Smooth muscle cell (in vitro differentiated cells): ENCODE results near the gene RAB8B. TPM values are rescaled to one million over a fixed set of nuclear protein-coding genes. Genes with fewer than 3 reads are reported as not detected.

Experiments used
- DNase-seq: peaks from one replicate; lab custom pipeline; 2025; ENCODE audit not compliant: unreplicated experiment; lab: John Stamatoyannopoulos, UW
- H2AFZ ChIP-seq: fragments of 200-600 bp; sonication (generic); 2 replicates; pipeline ENCODE4 v1.6.0; 2016; ENCODE audit warnings: antibody characterized with exemption, low read depth, mild to moderate bottlenecking
- H3F3A ChIP-seq: fragments of 200-600 bp; sonication (generic); 2 replicates; pipeline ENCODE4 v1.6.0; 2017; ENCODE audit warnings: antibody characterized with exemption, low read depth
- H3K27ac ChIP-seq: fragments of 200-600 bp; sonication (generic); 2 replicates; pipeline ENCODE4 v1.5.1; 2016; ENCODE audit warnings: low read depth, mild to moderate bottlenecking
- H3K27me3 ChIP-seq: fragments of 200-600 bp; sonication (generic); 2 replicates; pipeline ENCODE4 v1.6.1; 2016; ENCODE audit warnings: low read depth, mild to moderate bottlenecking
- H3K36me3 ChIP-seq: fragments of 200-600 bp; sonication (generic); 2 replicates; pipeline ENCODE4 v1.5.1; 2016; ENCODE audit warnings: low read depth
- H3K4me1 ChIP-seq: fragments of 200-600 bp; sonication (generic); 2 replicates; pipeline ENCODE4 v1.5.1; 2016; ENCODE audit warnings: low read depth
- H3K4me2 ChIP-seq: fragments of 200-600 bp; sonication (generic); 2 replicates; pipeline ENCODE4 v1.6.0; 2016; ENCODE audit warnings: mild to moderate bottlenecking
- H3K4me3 ChIP-seq: fragments of 200-600 bp; sonication (generic); 2 replicates; pipeline ENCODE4 v1.5.1; 2016; ENCODE audit warnings: mild to moderate bottlenecking
- H3K79me2 ChIP-seq: fragments of 200-600 bp; sonication (generic); 2 replicates; pipeline ENCODE4 v1.6.0; 2016; ENCODE audit warnings: low read depth, mild to moderate bottlenecking
- H3K9ac ChIP-seq: fragments of 200-600 bp; sonication (generic); 2 replicates; pipeline ENCODE4 v1.6.0; 2016; ENCODE audit warnings: low read depth
- H3K9me3 ChIP-seq: fragments of 200-600 bp; sonication (generic); replicated peaks from 2 replicates; pipeline ENCODE4 v1.5.1; 2016; ENCODE audit warnings: low read depth
- H4K20me1 ChIP-seq: fragments of 200-600 bp; sonication (generic); 2 replicates; pipeline ENCODE4 v1.6.0; 2016; ENCODE audit warnings: low read depth
- WGBS: methylation state at CpG from one replicate; pipeline ENCODE4 v1.1.7; 2016; ENCODE audit warnings: low lambda C conversion rate; 5-methylcytosine and 5-hydroxymethylcytosine counted together
- polyA plus RNA-seq: library from polyadenylated mRNA; unstranded; fragments of >200 nt; fragmentation: Nextera tagmentation; extraction: Ambion mirVana; gene quantifications from 2 replicates; pipeline ENCODE4 v1.2.1, GENCODE V29; 2016
- total RNA-seq: library from RNA; depleted of rRNA; stranded (reverse); fragments of >200 nt; gene quantifications from 2 replicates; pipeline ENCODE4 v1.2.3, GENCODE V29; 2014
- TF ChIP-seq, protein P1 (sequence below): fragments of 200-600 bp; sonication (generic); IDR thresholded peaks from 2 replicates; pipeline ENCODE4 v1.5.1; 2017; ENCODE audit warnings: borderline replicate concordance, mild to moderate bottlenecking, antibody characterized with exemption; ENCODE audit not compliant: insufficient read depth, poor library complexity, severe bottlenecking

Gene RAB8B
- total and polyA plus RNA-seq, 2 experiments from 2014 or later = 11.5 to 34.7 TPM

DNA sequence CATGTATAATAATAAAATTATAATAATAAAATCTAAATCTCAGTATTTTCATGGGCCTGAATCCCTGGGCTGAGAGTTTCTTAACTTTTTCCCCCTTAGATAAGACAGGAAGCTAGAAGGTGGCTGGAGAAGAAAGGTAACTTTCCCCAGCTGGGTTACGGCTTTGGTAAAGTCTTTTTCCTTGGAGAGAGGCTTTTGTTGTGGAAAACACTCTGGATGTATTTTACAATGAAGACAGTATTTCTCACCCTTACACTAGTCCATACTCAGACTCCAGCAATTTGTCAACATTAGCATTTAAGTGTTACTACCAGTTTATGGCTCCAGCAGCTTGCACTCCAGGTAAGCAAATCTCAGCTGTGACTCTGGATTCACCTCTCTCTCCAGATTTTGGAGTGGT is 122.9 kb downstream of the RAB8B start:
- Histone ChIP-seq H3K79me2 (no peaks in the 10 kb centered on the region), H3K36me3 (no peaks in the 10 kb centered on the region), H2AFZ (no peak overlapping the region), H4K20me1 (no peaks in the 10 kb centered on the region), H3K4me1 (no peaks in the 10 kb centered on the region), H3K27me3 (no peaks in the 10 kb centered on the region), H3F3A (no peaks in the 10 kb centered on the region), H3K9ac (no peak overlapping the region), H3K4me3 (no peak overlapping the region), H3K4me2 (no peak overlapping the region), H3K9me3 (no peaks in the 10 kb centered on the region), H3K27ac (no peak overlapping the region)
- no peak for DNase-seq
- 77% methylated on average over 1 of the region's 1 CpG for WGBS
- TF ChIP-seq, protein P1, sequence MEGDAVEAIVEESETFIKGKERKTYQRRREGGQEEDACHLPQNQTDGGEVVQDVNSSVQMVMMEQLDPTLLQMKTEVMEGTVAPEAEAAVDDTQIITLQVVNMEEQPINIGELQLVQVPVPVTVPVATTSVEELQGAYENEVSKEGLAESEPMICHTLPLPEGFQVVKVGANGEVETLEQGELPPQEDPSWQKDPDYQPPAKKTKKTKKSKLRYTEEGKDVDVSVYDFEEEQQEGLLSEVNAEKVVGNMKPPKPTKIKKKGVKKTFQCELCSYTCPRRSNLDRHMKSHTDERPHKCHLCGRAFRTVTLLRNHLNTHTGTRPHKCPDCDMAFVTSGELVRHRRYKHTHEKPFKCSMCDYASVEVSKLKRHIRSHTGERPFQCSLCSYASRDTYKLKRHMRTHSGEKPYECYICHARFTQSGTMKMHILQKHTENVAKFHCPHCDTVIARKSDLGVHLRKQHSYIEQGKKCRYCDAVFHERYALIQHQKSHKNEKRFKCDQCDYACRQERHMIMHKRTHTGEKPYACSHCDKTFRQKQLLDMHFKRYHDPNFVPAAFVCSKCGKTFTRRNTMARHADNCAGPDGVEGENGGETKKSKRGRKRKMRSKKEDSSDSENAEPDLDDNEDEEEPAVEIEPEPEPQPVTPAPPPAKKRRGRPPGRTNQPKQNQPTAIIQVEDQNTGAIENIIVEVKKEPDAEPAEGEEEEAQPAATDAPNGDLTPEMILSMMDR = no peak

DNA sequence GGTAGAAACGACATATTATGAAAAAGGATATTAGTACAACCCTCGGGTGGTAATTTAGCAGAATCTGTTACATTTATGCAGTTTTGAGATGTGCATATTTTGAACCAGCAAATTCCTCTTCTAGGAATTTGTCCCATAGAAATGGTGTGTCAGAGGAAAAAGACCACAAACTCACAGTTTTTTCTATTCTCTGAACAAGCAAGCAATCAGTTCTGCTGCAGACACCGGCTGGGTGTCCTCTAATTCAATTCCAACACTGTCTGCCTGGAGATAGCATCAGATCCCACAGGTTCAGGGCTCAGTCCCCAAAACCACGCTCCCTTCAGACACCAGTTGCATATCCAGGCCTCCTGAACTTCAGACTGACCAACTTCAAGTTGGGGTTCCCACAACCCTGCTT is 124.4 kb downstream of the RAB8B start:
- H3K27ac ChIP-seq = no peak overlapping the region
- no peaks in the 10 kb centered on the region for H3K79me2 ChIP-seq
- H3K4me2 ChIP-seq = no peak overlapping the region
- H3K36me3 ChIP-seq = no peaks in the 10 kb centered on the region
- H3K9ac ChIP-seq = no peak overlapping the region
- TF ChIP-seq, protein P1 = no peak
- H3K4me3 ChIP-seq = no peak overlapping the region
- H3K4me1 ChIP-seq = no peaks in the 10 kb centered on the region
- H3K9me3 ChIP-seq = no peaks in the 10 kb centered on the region
- H3K27me3 ChIP-seq = no peaks in the 10 kb centered on the region
- WGBS = 84% methylated on average over 4 of the region's 4 CpGs
- DNase-seq = no peak
- no peaks in the 10 kb centered on the region for H3F3A ChIP-seq
- no peaks in the 10 kb centered on the region for H4K20me1 ChIP-seq
- no peak overlapping the region for H2AFZ ChIP-seq

DNA sequence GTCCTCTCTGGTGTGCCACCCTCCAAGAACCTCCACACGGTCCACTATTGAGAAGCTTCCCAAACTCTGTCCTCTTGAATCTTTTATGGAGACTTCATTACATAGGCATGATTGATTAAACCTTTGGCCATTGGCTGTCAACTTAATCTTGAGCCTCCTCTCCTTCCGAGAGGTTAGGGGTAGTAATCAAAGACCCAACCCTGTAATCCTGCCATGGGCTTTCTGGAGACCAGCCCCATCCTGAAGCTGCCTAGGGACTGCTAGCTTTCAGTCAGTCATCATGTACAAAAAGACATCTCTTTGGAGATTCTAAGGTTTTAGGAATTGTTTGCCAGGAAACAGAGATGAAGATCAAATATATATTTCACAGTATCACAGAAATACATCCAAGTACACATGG is 125.0 kb downstream of the RAB8B start:
- Histone ChIP-seq H4K20me1 (no peaks in the 10 kb centered on the region), H3K4me1 (no peaks in the 10 kb centered on the region), H3K79me2 (no peaks in the 10 kb centered on the region), H3K27ac (no peak overlapping the region), H3K4me3 (no peak overlapping the region), H3K4me2 (no peak overlapping the region), H2AFZ (no peak overlapping the region), H3F3A (no peaks in the 10 kb centered on the region), H3K27me3 (no peaks in the 10 kb centered on the region), H3K9me3 (no peaks in the 10 kb centered on the region), H3K36me3 (no peaks in the 10 kb centered on the region), H3K9ac (no peak overlapping the region)
- no peak for DNase-seq
- TF ChIP-seq, protein P1 = no peak
- WGBS = 89% methylated on average over 2 of the region's 2 CpGs

Other genes starting within 250 kb of the RAB8B start
- gene TPM1, start 146.9 kb upstream of the RAB8B start, total RNA-seq = 1,694 and 1,869 TPM in 2 replicates
- 1,915 and 2,406 TPM in 2 replicates for gene TPM1, start 146.9 kb upstream of the RAB8B start, polyA plus RNA-seq
- 12.5 and 41.0 TPM in 2 replicates for gene LACTB, start 67.7 kb upstream of the RAB8B start, total RNA-seq
- 9.0 and 13.8 TPM in 2 replicates for gene LACTB, start 67.7 kb upstream of the RAB8B start, polyA plus RNA-seq
- gene RPS27L, start 32.1 kb upstream of the RAB8B start, total RNA-seq = 180 and 189 TPM in 2 replicates
- 641 and 660 TPM in 2 replicates for gene RPS27L, start 32.1 kb upstream of the RAB8B start, polyA plus RNA-seq
- 10.5 and 14.3 TPM in 2 replicates for gene APH1B, start 88.0 kb downstream of the RAB8B start, total RNA-seq
- 9.5 and 15.5 TPM in 2 replicates for gene APH1B, start 88.0 kb downstream of the RAB8B start, polyA plus RNA-seq
- gene CA12, start 192.2 kb downstream of the RAB8B start, total RNA-seq = 12.5 and 14.0 TPM in 2 replicates
- 9.2 and 13.5 TPM in 2 replicates for gene CA12, start 192.2 kb downstream of the RAB8B start, polyA plus RNA-seq